HepG2 (cell line): ENCODE results near the gene RPP21. TPM values are rescaled to one million over a fixed set of nuclear protein-coding genes. Genes with fewer than 3 reads are reported as not detected.
A peak's percentile ranks its signal among the peaks of the same experiment; 100 is the strongest.

Source experiments
- FOSL2 ChIP-seq: sonication (generic); formaldehyde crosslinking; IDR thresholded peaks from 2 replicates; pipeline ENCODE4 v1.4.0; 2020; ENCODE audit warnings: missing genetic modification reagents
- GTF3A ChIP-seq: sonication (generic); formaldehyde crosslinking; conservative IDR thresholded peaks from 2 replicates; pipeline ENCODE4 v1.4.0; 2020; ENCODE audit warnings: mild to moderate bottlenecking, missing genetic modification reagents
- HDAC6 ChIP-seq: fragments of 200-600 bp; sonication (generic); IDR thresholded peaks from 2 replicates; pipeline ENCODE4 v1.7.0; 2017; ENCODE audit warnings: mild to moderate bottlenecking, antibody characterized with exemption, low read length, low read depth
- KLF12 ChIP-seq: sonication (generic); formaldehyde crosslinking; IDR thresholded peaks from 2 replicates; pipeline ENCODE4 v1.4.0; 2020; ENCODE audit warnings: missing genetic modification reagents, borderline replicate concordance
- SRF ChIP-seq: IDR thresholded peaks from 2 replicates; pipeline ENCODE4 v1.6.1; 2011; ENCODE audit warnings: mild to moderate bottlenecking, low read depth, low read length, moderate library complexity
- TCF12 ChIP-seq, 2 experiments: fragments of 450-650 bp in 1 of 2; sonication (generic) in 1 of 2; formaldehyde crosslinking in 1 of 2; IDR thresholded peaks; 2 replicates each; pipeline versions ENCODE4 v1.6.1 to v1.8.0; 2017 to 2022; ENCODE audit warnings: antibody characterized with exemption in 1 of 2, mild to moderate bottlenecking in 1 of 2, missing genetic modification reagents in 1 of 2, moderate library complexity in 1 of 2
- ZFP36L2 ChIP-seq: sonication (generic); formaldehyde crosslinking; IDR thresholded peaks from 2 replicates; pipeline ENCODE4 v1.4.0; 2020; ENCODE audit warnings: missing genetic modification reagents
- ZNF326 ChIP-seq: sonication (generic); formaldehyde crosslinking; IDR thresholded peaks from 2 replicates; pipeline ENCODE4 v1.4.0; 2020; ENCODE audit warnings: missing genetic modification reagents, borderline replicate concordance
- ZNF343 ChIP-seq: sonication (generic); formaldehyde crosslinking; IDR thresholded peaks from 2 replicates; pipeline ENCODE4 v1.4.0; 2020; ENCODE audit warnings: mild to moderate bottlenecking, missing genetic modification reagents
- ZNF556 ChIP-seq: sonication (generic); formaldehyde crosslinking; IDR thresholded peaks from 2 replicates; pipeline ENCODE4 v1.4.0; 2020; ENCODE audit warnings: mild to moderate bottlenecking, missing genetic modification reagents, borderline replicate concordance
- ZNF816 ChIP-seq: sonication (generic); formaldehyde crosslinking; IDR thresholded peaks from 2 replicates; pipeline ENCODE4 v1.8.0; 2022; ENCODE audit warnings: missing genetic modification reagents, mild to moderate bottlenecking, borderline replicate concordance
- ZSCAN31 ChIP-seq: sonication (generic); formaldehyde crosslinking; IDR thresholded peaks from 2 replicates; pipeline ENCODE4 v1.5.0; 2020; ENCODE audit warnings: low read depth, mild to moderate bottlenecking, missing genetic modification reagents
- polyA plus RNA-seq, 8 experiments: library from polyadenylated mRNA; depleted of rRNA in 3 of 8; stranded (reverse) in 7 of 8; unstranded in 1 of 8; fragments of >200 nt; fragmentation: Illumina TruSeq in 4 of 8; extraction: Trizol in 4 of 8; gene quantifications; 2 replicates each; pipeline versions ENCODE4 v1.2.1 to v1.2.3, GENCODE V29; 2011 to 2016; ENCODE audit warnings: low read depth in 4 of 8, missing spikeins in 1 of 8, mixed read lengths in 1 of 8; ENCODE audit not compliant: insufficient read depth in 1 of 8
- total RNA-seq, 5 experiments: library from RNA; depleted of rRNA; stranded (reverse); fragments of >200 nt; fragmentation: Illumina TruSeq; extraction: Trizol; gene quantifications; 2 replicates each; pipeline ENCODE4 v1.2.3, GENCODE V29; 2016; ENCODE audit warnings: low read depth in 1 of 5
- TF ChIP-seq, protein P1 (sequence below): IDR thresholded peaks from 2 replicates; pipeline ENCODE4 v1.6.1; 2016; ENCODE audit warnings: low read depth
- TF ChIP-seq, protein P2 (sequence below): IDR thresholded peaks from 2 replicates; pipeline ENCODE4 v1.6.1; 2012; ENCODE audit warnings: low read length, improper control_type of control experiment
- TF ChIP-seq, protein P3 (sequence below): sonication (generic); formaldehyde crosslinking; IDR thresholded peaks from one replicate; pipeline ENCODE4 v1.5.1; 2020; ENCODE audit warnings: mild to moderate bottlenecking, missing genetic modification reagents; ENCODE audit errors: not compliant biosample characterization

Gene RPP21
- total and polyA plus RNA-seq, 2 of the 13 experiments (the other 11 are each of a cell fraction or from before 2014, with no cell fraction given), result 53.1 to 72.3 TPM

DNA sequence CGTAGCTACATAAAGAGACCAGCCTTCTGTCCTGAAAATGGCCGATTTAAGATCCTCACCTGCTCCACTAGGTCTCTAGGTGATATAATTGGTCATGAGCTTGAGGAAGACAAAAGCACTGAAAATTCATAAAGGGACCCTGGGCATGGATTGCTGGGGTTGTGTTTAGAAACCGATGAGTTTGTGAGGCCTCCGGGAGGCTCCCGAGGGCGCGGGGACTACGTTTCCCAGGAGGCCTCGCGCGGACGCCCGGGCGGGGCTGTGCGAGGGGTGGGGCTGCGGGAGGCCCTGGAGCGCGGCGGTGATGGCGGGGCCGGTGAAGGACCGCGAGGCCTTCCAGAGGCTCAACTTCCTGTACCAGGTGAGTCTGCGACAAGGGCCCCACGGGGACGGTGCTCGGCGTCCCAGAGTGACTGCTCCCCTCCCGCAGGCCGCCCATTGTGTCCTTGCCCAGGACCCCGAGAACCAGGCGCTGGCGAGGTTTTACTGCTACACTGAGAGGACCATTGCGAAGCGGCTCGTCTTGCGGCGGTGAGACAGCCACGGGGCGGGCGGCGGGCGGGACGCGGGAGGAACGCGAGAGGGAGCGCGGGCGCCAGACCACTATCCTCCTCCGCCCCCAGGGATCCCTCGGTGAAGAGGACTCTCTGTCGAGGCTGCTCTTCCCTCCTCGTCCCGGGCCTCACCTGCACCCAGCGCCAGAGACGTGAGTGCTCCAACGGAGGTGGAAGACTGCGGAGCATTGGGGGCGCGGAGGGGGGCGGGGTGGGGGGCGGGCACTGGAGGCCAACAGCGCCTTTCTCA is at the start of gene RPP21 (continued):
- TF ChIP-seq TCF12 (IDR thresholded peaks at IDR 0.05) (no peak), TCF12 (CRISPR knock-in tag; IDR thresholded peaks at IDR 0.05) (0 out of 2 replicates have a peak, but pooled peaks have one; percentile 28), ZNF556 (CRISPR knock-in tag) (peak; percentile 78; the same call in 1 of the 2 replicates), FOSL2 (peak; percentile 62), ZNF326 (peak; percentile 63; the same call in 1 of the 2 replicates), ZSCAN31 (CRISPR knock-in tag) (peak; percentile 89), KLF12 (CRISPR knock-in tag) (peak; percentile 99), ZNF816 (CRISPR knock-in tag) (no peak), GTF3A (no peak), ZFP36L2 (CRISPR knock-in tag) (no peak), SRF (no peak), HDAC6 (no peak), ZNF343 (0 out of 2 replicates have a peak, but pooled peaks have one; percentile 6)
- TF ChIP-seq, protein P1, sequence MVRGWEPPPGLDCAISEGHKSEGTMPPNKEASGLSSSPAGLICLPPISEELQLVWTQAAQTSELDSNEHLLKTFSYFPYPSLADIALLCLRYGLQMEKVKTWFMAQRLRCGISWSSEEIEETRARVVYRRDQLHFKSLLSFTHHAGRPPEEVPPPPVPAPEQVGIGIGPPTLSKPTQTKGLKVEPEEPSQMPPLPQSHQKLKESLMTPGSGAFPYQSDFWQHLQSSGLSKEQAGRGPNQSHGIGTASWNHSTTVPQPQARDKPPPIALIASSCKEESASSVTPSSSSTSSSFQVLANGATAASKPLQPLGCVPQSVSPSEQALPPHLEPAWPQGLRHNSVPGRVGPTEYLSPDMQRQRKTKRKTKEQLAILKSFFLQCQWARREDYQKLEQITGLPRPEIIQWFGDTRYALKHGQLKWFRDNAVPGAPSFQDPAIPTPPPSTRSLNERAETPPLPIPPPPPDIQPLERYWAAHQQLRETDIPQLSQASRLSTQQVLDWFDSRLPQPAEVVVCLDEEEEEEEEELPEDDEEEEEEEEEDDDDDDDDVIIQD (CRISPR knock-in tag), result peak; percentile 13; the same call in 1 of the 2 replicates
- TF ChIP-seq, protein P2, sequence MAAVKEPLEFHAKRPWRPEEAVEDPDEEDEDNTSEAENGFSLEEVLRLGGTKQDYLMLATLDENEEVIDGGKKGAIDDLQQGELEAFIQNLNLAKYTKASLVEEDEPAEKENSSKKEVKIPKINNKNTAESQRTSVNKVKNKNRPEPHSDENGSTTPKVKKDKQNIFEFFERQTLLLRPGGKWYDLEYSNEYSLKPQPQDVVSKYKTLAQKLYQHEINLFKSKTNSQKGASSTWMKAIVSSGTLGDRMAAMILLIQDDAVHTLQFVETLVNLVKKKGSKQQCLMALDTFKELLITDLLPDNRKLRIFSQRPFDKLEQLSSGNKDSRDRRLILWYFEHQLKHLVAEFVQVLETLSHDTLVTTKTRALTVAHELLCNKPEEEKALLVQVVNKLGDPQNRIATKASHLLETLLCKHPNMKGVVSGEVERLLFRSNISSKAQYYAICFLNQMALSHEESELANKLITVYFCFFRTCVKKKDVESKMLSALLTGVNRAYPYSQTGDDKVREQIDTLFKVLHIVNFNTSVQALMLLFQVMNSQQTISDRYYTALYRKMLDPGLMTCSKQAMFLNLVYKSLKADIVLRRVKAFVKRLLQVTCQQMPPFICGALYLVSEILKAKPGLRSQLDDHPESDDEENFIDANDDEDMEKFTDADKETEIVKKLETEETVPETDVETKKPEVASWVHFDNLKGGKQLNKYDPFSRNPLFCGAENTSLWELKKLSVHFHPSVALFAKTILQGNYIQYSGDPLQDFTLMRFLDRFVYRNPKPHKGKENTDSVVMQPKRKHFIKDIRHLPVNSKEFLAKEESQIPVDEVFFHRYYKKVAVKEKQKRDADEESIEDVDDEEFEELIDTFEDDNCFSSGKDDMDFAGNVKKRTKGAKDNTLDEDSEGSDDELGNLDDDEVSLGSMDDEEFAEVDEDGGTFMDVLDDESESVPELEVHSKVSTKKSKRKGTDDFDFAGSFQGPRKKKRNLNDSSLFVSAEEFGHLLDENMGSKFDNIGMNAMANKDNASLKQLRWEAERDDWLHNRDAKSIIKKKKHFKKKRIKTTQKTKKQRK, result no peak
- TF ChIP-seq, protein P3, sequence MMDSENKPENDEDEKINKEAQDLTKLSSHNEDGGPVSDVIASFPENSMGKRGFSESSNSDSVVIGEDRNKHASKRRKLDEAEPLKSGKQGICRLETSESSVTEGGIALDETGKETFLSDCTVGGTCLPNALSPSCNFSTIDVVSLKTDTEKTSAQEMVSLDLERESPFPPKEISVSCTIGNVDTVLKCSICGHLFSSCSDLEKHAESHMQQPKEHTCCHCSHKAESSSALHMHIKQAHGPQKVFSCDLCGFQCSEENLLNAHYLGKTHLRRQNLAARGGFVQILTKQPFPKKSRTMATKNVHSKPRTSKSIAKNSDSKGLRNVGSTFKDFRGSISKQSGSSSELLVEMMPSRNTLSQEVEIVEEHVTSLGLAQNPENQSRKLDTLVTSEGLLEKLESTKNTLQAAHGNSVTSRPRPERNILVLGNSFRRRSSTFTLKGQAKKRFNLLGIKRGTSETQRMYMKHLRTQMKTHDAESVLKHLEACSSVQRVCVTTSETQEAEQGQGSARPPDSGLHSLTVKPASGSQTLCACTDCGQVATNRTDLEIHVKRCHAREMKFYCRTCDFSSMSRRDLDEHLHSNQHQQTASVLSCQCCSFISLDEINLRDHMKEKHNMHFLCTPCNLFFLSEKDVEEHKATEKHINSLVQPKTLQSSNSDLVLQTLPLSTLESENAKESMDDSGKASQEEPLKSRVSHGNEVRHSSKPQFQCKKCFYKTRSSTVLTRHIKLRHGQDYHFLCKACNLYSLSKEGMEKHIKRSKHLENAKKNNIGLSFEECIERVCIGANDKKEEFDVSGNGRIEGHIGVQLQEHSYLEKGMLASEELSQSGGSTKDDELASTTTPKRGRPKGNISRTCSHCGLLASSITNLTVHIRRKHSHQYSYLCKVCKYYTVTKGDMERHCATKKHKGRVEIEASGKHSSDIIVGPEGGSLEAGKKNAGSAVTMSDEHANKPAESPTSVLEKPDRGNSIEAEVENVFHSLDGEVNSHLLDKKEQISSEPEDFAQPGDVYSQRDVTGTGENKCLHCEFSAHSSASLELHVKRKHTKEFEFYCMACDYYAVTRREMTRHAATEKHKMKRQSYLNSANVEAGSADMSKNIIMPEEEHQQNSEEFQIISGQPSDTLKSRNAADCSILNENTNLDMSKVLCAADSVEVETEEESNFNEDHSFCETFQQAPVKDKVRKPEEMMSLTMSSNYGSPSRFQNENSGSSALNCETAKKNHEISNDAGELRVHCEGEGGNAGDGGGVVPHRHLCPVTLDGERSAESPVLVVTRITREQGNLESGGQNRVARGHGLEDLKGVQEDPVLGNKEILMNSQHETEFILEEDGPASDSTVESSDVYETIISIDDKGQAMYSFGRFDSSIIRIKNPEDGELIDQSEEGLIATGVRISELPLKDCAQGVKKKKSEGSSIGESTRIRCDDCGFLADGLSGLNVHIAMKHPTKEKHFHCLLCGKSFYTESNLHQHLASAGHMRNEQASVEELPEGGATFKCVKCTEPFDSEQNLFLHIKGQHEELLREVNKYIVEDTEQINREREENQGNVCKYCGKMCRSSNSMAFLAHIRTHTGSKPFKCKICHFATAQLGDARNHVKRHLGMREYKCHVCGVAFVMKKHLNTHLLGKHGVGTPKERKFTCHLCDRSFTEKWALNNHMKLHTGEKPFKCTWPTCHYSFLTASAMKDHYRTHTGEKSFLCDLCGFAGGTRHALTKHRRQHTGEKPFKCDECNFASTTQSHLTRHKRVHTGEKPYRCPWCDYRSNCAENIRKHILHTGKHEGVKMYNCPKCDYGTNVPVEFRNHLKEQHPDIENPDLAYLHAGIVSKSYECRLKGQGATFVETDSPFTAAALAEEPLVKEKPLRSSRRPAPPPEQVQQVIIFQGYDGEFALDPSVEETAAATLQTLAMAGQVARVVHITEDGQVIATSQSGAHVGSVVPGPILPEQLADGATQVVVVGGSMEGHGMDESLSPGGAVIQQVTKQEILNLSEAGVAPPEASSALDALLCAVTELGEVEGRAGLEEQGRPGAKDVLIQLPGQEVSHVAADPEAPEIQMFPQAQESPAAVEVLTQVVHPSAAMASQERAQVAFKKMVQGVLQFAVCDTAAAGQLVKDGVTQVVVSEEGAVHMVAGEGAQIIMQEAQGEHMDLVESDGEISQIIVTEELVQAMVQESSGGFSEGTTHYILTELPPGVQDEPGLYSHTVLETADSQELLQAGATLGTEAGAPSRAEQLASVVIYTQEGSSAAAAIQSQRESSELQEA (CRISPR knock-in tag), result peak; percentile 97
